IgD-negative memory B cell (primary cell): ENCODE data around the gene SNCAIP. TPM values are rescaled to one million over a fixed set of nuclear protein-coding genes. Genes with fewer than 3 reads are reported as not detected.
A peak's percentile ranks its signal among the peaks of the same experiment; 100 is the strongest.

Source experiments
- H3K27ac Mint-ChIP-seq, 3 donors: one replicate each; pipeline ENCODE4 v1.8.0; 2020 to 2022; ENCODE audit warnings: mild to moderate bottlenecking in 3 of 3, mixed read lengths in 3 of 3, moderate library complexity in 1 of 3
- H3K27me3 Mint-ChIP-seq: one replicate; pipeline ENCODE4 v1.8.0; 2021; ENCODE audit warnings: mixed read lengths
- H3K36me3 Mint-ChIP-seq: one replicate; pipeline ENCODE4 v1.8.0; 2020; ENCODE audit warnings: mild to moderate bottlenecking, mixed read lengths
- H3K4me1 Mint-ChIP-seq, 3 donors: one replicate each; pipeline ENCODE4 v1.8.0; 2020 to 2022; ENCODE audit warnings: mixed read lengths in 3 of 3, mild to moderate bottlenecking in 1 of 3
- H3K4me3 Mint-ChIP-seq, 4 donors: one replicate each; pipeline ENCODE4 v1.8.0; 2020 to 2022; ENCODE audit warnings: mild to moderate bottlenecking in 4 of 4, mixed read lengths in 4 of 4, moderate library complexity in 3 of 4
- H3K9me3 Mint-ChIP-seq, 3 donors: one replicate each; pipeline ENCODE4 v1.8.0; 2020 to 2021; ENCODE audit warnings: mixed read lengths in 3 of 3, mild to moderate bottlenecking in 1 of 3
- polyA plus RNA-seq: library from polyadenylated mRNA; unstranded; fragments of 300-500 nt; fragmentation: Illumina TruSeq; gene quantifications from one replicate; pipeline ENCODE4 v1.2.3, GENCODE V29; 2021

Gene SNCAIP
- polyA plus RNA-seq, 1 donor from 2014 or later: not detected

DNA sequence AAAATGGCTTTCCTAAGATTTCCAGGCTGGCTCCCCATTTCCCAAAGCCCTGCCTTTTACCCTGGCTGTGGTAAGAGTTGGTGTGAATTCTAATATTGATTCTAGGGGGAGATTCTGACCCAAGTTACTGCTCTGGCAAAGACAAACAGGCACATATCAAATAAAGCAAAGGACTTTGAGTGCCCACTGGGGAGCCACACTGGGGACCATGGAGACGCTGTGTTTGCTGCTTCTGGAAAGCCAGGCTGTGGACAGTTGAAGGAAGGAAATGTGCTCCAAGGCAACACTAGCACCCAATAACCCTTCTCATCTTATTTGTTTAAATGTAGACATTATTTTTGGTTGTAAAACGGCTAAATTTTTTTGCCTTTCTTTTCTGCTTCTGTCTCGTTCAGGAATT is 78.7 kb downstream of the SNCAIP start:
- H3K27ac Mint-ChIP-seq: no peak overlapping the region
- H3K4me3 Mint-ChIP-seq: no peak overlapping the region
- H3K9me3 Mint-ChIP-seq: peaks cover 0 to 2% (median 0%) of the 10 kb centered on the region in 3 donors
- peaks cover 3% of the 10 kb centered on the region for H3K27me3 Mint-ChIP-seq
- no peaks in the 10 kb centered on the region for H3K4me1 Mint-ChIP-seq
- H3K36me3 Mint-ChIP-seq: peaks cover 4% of the 10 kb centered on the region

GRCh38 chr5:122391621-122392020 is 79.6 kb downstream of the SNCAIP start:
- H3K27me3 Mint-ChIP-seq: peaks cover 2% of the 10 kb centered on the region

DNA sequence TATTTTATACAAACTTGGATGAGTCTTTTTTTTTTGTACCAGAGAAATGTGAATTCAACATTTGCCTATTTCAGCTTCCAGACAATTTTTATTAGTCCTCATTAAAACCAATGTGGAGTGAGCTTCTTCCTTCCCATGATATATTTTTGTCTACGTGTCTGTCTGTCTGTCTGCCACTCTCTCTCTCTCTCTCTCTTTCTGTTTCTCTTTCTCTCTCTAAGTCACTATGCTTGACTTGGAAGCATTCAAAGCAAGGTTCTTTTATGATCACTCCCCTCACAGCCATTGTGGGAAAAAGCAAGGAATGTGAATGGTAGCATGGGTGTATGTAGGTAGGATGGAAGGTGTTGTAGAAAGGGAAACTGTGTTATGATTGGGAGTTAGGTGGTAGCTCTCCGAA is 80.2 kb downstream of the SNCAIP start:
- H3K27ac Mint-ChIP-seq: no peak overlapping the region
- H3K27me3 Mint-ChIP-seq: no peaks in the 10 kb centered on the region
- no peak overlapping the region for H3K4me3 Mint-ChIP-seq
- peaks cover 2% of the 10 kb centered on the region for H3K36me3 Mint-ChIP-seq
- no peaks in the 10 kb centered on the region for H3K4me1 Mint-ChIP-seq
- peaks cover 0 to 2% (median 0%) of the 10 kb centered on the region in 3 donors for H3K9me3 Mint-ChIP-seq

More at GRCh38 chr5:122391621-122392020, 79.6 kb downstream of the SNCAIP start:
- Mint-ChIP-seq H3K4me1 (no peaks in the 10 kb centered on the region), H3K27ac (no peak overlapping the region), H3K9me3 (peaks cover 0 to 2% (median 0%) of the 10 kb centered on the region in 3 donors), H3K36me3 (peaks cover 3% of the 10 kb centered on the region), H3K4me3 (no peak overlapping the region)

- Mint-ChIP-seq H3K4me3 (no peak overlapping the region), H3K9me3 (peaks cover 0 to 2% (median 0%) of the 10 kb centered on the region in 3 donors), H3K4me1 (no peaks in the 10 kb centered on the region), H3K36me3 (peaks cover 2% of the 10 kb centered on the region), H3K27me3 (no peaks in the 10 kb centered on the region), H3K27ac (no peak overlapping the region)
Observed at GRCh38 chr5:122392824-122393223, 80.8 kb downstream of the SNCAIP start.

DNA sequence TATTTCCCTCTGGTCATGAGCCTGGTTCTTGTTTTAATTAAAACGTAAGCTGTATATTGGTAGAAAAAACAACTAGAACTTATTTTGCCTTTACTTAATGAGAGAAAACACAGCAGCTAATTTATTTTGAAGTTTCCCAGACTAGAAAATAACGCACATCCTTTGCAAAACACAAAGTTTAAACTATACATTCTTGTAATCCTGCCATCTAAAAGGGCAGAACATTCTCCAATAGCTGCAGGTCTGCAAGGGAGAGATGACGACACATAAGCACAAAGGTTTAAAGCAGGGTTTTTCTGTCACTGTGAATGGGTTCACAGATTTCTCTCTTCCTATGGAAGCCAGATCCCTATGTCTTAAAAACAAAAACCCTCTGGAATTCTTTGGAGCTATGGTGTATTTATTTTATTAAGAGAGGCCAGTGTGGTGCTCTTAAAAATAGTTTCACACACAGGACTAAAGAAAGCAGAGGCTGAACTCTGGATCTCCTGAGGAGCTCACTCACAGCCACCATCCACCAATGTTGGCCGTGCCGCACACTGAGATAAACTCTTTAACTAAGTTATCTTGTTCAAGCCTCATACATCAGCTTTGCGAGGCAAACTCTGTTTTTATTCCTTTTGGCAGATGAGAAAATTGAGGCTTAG is 82.4 kb downstream of the SNCAIP start:
- no peaks in the 10 kb centered on the region for H3K36me3 Mint-ChIP-seq
- H3K9me3 Mint-ChIP-seq: peaks cover 0 to 2% (median 0%) of the 10 kb centered on the region in 3 donors
- H3K4me3 Mint-ChIP-seq: no peak overlapping the region
- no peak overlapping the region for H3K27ac Mint-ChIP-seq
- no peaks in the 10 kb centered on the region for H3K4me1 Mint-ChIP-seq
- no peaks in the 10 kb centered on the region for H3K27me3 Mint-ChIP-seq

DNA sequence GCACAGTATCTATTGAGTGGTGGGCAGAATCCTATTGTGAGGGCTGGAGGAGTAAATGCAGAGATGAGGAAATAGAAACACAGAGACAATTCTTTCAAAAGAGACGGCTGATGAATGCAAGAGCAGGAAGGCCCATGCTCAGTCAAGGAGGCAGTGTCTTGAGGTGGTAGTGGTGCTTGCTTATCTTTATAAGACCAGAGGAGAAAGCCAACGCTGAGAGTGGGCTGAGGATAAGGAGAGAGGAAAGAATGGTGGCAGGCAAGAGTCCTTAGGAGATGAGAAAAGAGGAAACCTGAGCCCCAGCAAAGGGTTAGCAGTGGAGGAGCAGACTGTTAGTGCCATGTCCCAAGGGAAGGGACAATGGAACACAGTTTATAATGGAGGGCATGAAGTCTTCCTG is 86.0 kb downstream of the SNCAIP start:
- Mint-ChIP-seq H3K36me3 (no peaks in the 10 kb centered on the region), H3K9me3 (no peaks in the 10 kb centered on the region), H3K4me1 (no peaks in the 10 kb centered on the region), H3K27ac (no peak overlapping the region), H3K27me3 (peaks cover 1% of the 10 kb centered on the region), H3K4me3 (no peak overlapping the region)

- Mint-ChIP-seq H3K27ac (no peak overlapping the region), H3K4me3 (no peak overlapping the region)
Observed at GRCh38 chr5:122400341-122400740, 88.3 kb downstream of the SNCAIP start.

DNA sequence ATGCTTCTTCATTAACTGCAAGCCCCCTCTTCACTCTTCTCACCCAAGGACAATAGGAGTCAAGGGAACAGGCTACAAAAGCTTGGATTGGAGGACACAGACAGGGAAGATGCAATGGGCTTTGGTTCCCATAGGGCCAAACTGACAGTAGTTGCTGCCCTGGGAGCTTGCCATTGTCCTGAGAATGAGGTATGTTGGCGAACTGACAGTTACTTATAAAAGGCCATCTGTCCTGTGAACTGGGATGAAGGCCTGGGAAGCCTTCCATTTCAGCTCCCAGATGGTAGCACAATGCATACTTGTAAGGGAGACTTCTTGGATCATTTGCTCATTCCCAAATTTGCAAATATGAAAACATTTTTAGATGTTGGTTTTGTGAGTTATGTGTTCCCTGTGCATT is 88.9 kb downstream of the SNCAIP start:
- H3K36me3 Mint-ChIP-seq: no peaks in the 10 kb centered on the region

More at GRCh38 chr5:122400341-122400740, 88.3 kb downstream of the SNCAIP start:
- H3K36me3 Mint-ChIP-seq: no peaks in the 10 kb centered on the region
- H3K9me3 Mint-ChIP-seq: no peaks in the 10 kb centered on the region
- peaks cover 1% of the 10 kb centered on the region for H3K27me3 Mint-ChIP-seq
- H3K4me1 Mint-ChIP-seq: no peaks in the 10 kb centered on the region

GRCh38 chr5:122401976-122402725 is 90.1 kb downstream of the SNCAIP start:
- Mint-ChIP-seq H3K27ac (no peak overlapping the region), H3K4me1 (no peaks in the 10 kb centered on the region), H3K4me3 (no peak overlapping the region), H3K27me3 (peaks cover 2% of the 10 kb centered on the region), H3K36me3 (no peaks in the 10 kb centered on the region), H3K9me3 (no peaks in the 10 kb centered on the region)

More for the DNA sequence above, 88.9 kb downstream of the SNCAIP start:
- H3K4me1 Mint-ChIP-seq: no peaks in the 10 kb centered on the region
- H3K4me3 Mint-ChIP-seq: no peak overlapping the region
- no peak overlapping the region for H3K27ac Mint-ChIP-seq
- no peaks in the 10 kb centered on the region for H3K9me3 Mint-ChIP-seq
- peaks cover 1% of the 10 kb centered on the region for H3K27me3 Mint-ChIP-seq

DNA sequence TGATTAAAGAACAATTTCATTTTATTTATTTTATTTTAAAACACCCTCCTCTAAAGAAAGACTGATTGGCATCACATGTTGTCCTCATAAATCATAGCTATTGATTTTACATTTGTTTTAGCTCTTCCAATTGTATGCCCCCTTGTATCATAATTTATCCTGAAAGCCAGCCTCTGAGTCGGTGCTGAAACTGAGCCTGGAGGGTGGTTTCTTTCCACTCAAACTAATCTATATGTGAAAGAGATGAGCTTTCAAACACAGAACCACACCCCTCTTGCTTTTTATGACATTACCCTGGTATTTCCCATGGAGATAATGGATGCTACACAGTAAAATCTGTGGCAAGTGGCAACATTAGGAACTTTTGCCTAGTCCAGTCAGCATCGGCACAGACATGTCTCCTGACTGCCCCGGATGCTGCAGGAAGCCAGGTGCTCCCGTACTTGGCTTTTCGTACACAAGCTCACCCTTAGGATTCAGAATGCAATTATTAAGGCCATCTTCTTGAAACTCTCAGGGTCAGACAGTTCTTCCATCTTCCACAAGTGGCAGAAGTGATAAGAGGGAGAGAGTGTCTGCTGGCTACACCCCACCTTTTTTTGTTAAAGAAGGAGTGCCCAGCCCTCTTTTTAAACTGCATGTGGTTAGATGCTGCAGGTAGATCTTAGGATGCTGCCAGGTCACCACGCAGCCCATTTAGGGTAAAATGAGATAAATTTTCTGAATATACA is 91.1 kb downstream of the SNCAIP start:
- no peak overlapping the region for H3K4me3 Mint-ChIP-seq
- H3K27me3 Mint-ChIP-seq: peaks cover 2% of the 10 kb centered on the region
- no peak overlapping the region for H3K27ac Mint-ChIP-seq
- no peaks in the 10 kb centered on the region for H3K9me3 Mint-ChIP-seq
- no peaks in the 10 kb centered on the region for H3K4me1 Mint-ChIP-seq
- H3K36me3 Mint-ChIP-seq: no peaks in the 10 kb centered on the region

- Mint-ChIP-seq H3K4me1 (no peaks in the 10 kb centered on the region), H3K27ac (no peak overlapping the region), H3K4me3 (no peak overlapping the region), H3K27me3 (peaks cover 2% of the 10 kb centered on the region), H3K9me3 (no peaks in the 10 kb centered on the region), H3K36me3 (no peaks in the 10 kb centered on the region)
Observed at GRCh38 chr5:122404018-122404417, 92.0 kb downstream of the SNCAIP start.

DNA sequence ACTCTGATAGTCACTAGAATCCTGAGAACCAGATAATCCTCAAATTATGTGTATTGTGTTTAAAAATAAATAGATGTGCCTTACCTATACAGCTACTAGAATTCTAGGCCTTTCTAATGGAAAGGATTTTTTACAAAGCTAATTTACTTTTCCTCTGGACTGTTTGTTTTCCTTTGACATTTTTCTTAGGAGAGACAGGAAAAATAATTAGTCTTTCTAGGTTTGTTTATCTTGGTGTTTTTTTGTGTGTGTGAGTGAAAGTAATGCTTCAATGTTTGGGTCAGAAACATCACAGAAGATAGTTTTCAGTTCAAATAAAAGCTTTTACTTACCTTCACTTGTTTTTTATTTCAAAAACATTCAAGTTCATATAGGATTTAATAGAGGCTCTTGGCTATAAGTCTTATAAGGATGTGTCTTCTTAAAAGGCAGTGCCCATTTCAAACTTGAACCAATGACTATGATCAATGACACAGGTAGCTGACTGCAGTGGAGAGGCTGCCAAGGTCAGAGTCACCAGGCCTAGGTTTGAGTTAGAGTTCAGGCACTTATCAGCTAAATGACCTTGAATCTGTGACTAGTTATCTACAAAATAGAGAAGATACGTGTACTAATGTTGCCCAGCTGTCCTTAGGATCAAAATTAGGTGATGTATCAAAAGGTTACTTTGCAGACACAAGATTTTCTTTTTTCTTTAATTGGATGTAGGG is 92.8 kb downstream of the SNCAIP start:
- no peaks in the 10 kb centered on the region for H3K9me3 Mint-ChIP-seq
- H3K27me3 Mint-ChIP-seq: peaks cover 2% of the 10 kb centered on the region
- H3K4me3 Mint-ChIP-seq: peak overlapping the region in 1 of 4 donors; percentile 27
- no peaks in the 10 kb centered on the region for H3K4me1 Mint-ChIP-seq
- no peaks in the 10 kb centered on the region for H3K36me3 Mint-ChIP-seq
- H3K27ac Mint-ChIP-seq: no peak overlapping the region

- Mint-ChIP-seq H3K9me3 (no peaks in the 10 kb centered on the region), H3K36me3 (no peaks in the 10 kb centered on the region), H3K4me3 (no peak overlapping the region), H3K27ac (no peak overlapping the region), H3K4me1 (no peaks in the 10 kb centered on the region), H3K27me3 (peaks cover 1% of the 10 kb centered on the region)
Observed at GRCh38 chr5:122405751-122406150, 93.7 kb downstream of the SNCAIP start.

- Mint-ChIP-seq H3K27ac (no peak overlapping the region), H3K36me3 (no peaks in the 10 kb centered on the region), H3K4me3 (no peak overlapping the region), H3K4me1 (no peaks in the 10 kb centered on the region), H3K9me3 (no peaks in the 10 kb centered on the region), H3K27me3 (peaks cover 1% of the 10 kb centered on the region)
Observed at GRCh38 chr5:122406181-122406580, 94.1 kb downstream of the SNCAIP start.
